Measurements from ENCODE around the gene APPBP2.
"Not testable (repeated sequence)": the region's sequence is repeated elsewhere in the genome, so short reads cannot be mapped to it uniquely, and the experiment has no call there.

Gene APPBP2

GRCh38 chr17:60493847-60494321 lies 32.2 kb downstream of the APPBP2 start:
- no peak for DNase-seq (ENCODE audit: low read depth)

GRCh38 chr17:60491771-60492170 lies 34.3 kb downstream of the APPBP2 start:
- DNase-seq (ENCODE audit: low read depth), result no peak

- DNase-seq (ENCODE audit: low read depth), result not testable (repeated sequence)
These were observed 35.4 kb downstream of the APPBP2 start for GRCh38 chr17:60490594-60490993.

GRCh38 chr17:60481604-60482003 lies 44.4 kb downstream of the APPBP2 start:
- no peak for DNase-seq (ENCODE audit: low read depth)

GRCh38 chr17:60473788-60474187 lies 52.3 kb downstream of the APPBP2 start:
- no peak for DNase-seq (ENCODE audit: low read depth)

GRCh38 chr17:60472449-60472848 lies 53.6 kb downstream of the APPBP2 start:
- no peak for DNase-seq (ENCODE audit: low read depth)

- no peak for DNase-seq (ENCODE audit: low read depth)
These were observed 54.6 kb downstream of the APPBP2 start for GRCh38 chr17:60471451-60471850.

- DNase-seq (ENCODE audit: low read depth), result no peak
These were observed 57.7 kb downstream of the APPBP2 start for GRCh38 chr17:60468371-60468770.

- no peak for DNase-seq (ENCODE audit: low read depth)
These were observed 61.7 kb downstream of the APPBP2 start for GRCh38 chr17:60464343-60464742.

GRCh38 chr17:60463157-60463835 lies 62.7 kb downstream of the APPBP2 start:
- DNase-seq (ENCODE audit: low read depth), result no peak

GRCh38 chr17:60461584-60461983 lies 64.5 kb downstream of the APPBP2 start:
- DNase-seq (ENCODE audit: low read depth), result no peak

GRCh38 chr17:60457148-60457547 lies 68.9 kb downstream of the APPBP2 start:
- DNase-seq (ENCODE audit: low read depth), result no peak

- no peak for DNase-seq (ENCODE audit: low read depth)
These were observed 70.7 kb downstream of the APPBP2 start for GRCh38 chr17:60455378-60455777.

GRCh38 chr17:60451965-60452364 lies 74.1 kb downstream of the APPBP2 start:
- no peak for DNase-seq (ENCODE audit: low read depth)

- DNase-seq (ENCODE audit: low read depth), result no peak
These were observed 75.0 kb downstream of the APPBP2 start for GRCh38 chr17:60451071-60451470.

GRCh38 chr17:60447375-60447774 lies 78.7 kb downstream of the APPBP2 start:
- DNase-seq (ENCODE audit: low read depth), result no peak

GRCh38 chr17:60445144-60445543 lies 80.9 kb downstream of the APPBP2 start:
- no peak for DNase-seq (ENCODE audit: low read depth)

GRCh38 chr17:60443713-60444112 lies 82.3 kb downstream of the APPBP2 start:
- no peak for DNase-seq (ENCODE audit: low read depth)

GRCh38 chr17:60442271-60443173 lies 83.5 kb downstream of the APPBP2 start:
- no peak for DNase-seq (ENCODE audit: low read depth)

GRCh38 chr17:60439501-60439900 lies 86.5 kb downstream of the APPBP2 start:
- DNase-seq (ENCODE audit: low read depth), result no peak

GRCh38 chr17:60436676-60437075 lies 89.4 kb downstream of the APPBP2 start:
- no peak for DNase-seq (ENCODE audit: low read depth)

- no peak for DNase-seq (ENCODE audit: low read depth)
These were observed 90.5 kb downstream of the APPBP2 start for GRCh38 chr17:60435244-60436167.
